ENCODE results near the gene KCNJ18.

GRCh38 chr17:21676281-21677111 lies 15.8 kb upstream of the KCNJ18 start:
- TF ChIP-seq POLR2A (IDR thresholded peaks at IDR 0.05) (no peak), CTCF (IDR thresholded peaks at IDR 0.05) (no peak)

Measured in Peyer's patch (tissue), 4 donors.